ENCODE data around the gene EIF1AD. TPM values are rescaled to one million over a fixed set of nuclear protein-coding genes. Genes with fewer than 3 reads are reported as not detected.

The EIF1AD gene
- total and polyA plus RNA-seq, 3 donors from 2014 or later = 42.5 to 46.5 (median 43.2) TPM

- DNase-seq = peak; percentile 71
- no peaks in the 10 kb centered on the region for H3K36me3 ChIP-seq (ENCODE audit: low read depth, missing control alignments)
- TF ChIP-seq CTCF (IDR thresholded peaks at IDR 0.05) (no peak), POLR2A (IDR thresholded peaks at IDR 0.05) (no peak)
- H3K9me3 ChIP-seq = no peaks in the 10 kb centered on the region
- peak overlapping the region; percentile 90 to 93 for H3K4me3 ChIP-seq
- no peaks in the 10 kb centered on the region for H3K27me3 ChIP-seq
- intact Hi-C loops (cut with DNase I; ENCODE audit: low total_unique reads) = no loop called here
- peaks cover 16% of the 10 kb centered on the region for H3K4me1 ChIP-seq
- 0% methylated on average over 7 to 37 of the region's 40 CpGs for WGBS, 2 donors
- H3K27ac ChIP-seq = peak overlapping the region; percentile 92 to 98
Observed at GRCh38 chr11:66002648-66003225, 780 bp upstream of the EIF1AD start.

- Histone ChIP-seq H3K4me3 (no peak overlapping the region), H3K9me3 (no peaks in the 10 kb centered on the region), H3K4me1 (peaks cover 8% of the 10 kb centered on the region), H3K27me3 (no peaks in the 10 kb centered on the region), H3K27ac (no peak overlapping the region), H3K36me3 (ENCODE audit: low read depth, missing control alignments) (no peaks in the 10 kb centered on the region)
- intact Hi-C loops (cut with DNase I; ENCODE audit: low total_unique reads) = no loop called here
- no peak for TF ChIP-seq POLR2A (IDR thresholded peaks at IDR 0.05)
- no peak for TF ChIP-seq CTCF (IDR thresholded peaks at IDR 0.05)
- no peak for DNase-seq
- WGBS, 2 donors = 73 to 77% methylated on average over 2 of the region's 2 CpGs
Observed at GRCh38 chr11:65997286-65997685, 4.7 kb downstream of the EIF1AD start.

GRCh38 chr11:65992056-65992455 lies 9.9 kb downstream of the EIF1AD start:
- intact Hi-C loops (cut with DNase I; ENCODE audit: low total_unique reads) = no loop called here
- no peaks in the 10 kb centered on the region for H3K9me3 ChIP-seq

GRCh38 chr11:65988791-65989592 lies 13.0 kb downstream of the EIF1AD start:
- H3K9me3 ChIP-seq = no peaks in the 10 kb centered on the region
- DNase-seq = peak; percentile 96
- H3K4me3 ChIP-seq = no peak overlapping the region
- 32 to 39% methylated on average over 10 of the region's 10 CpGs for WGBS, 2 donors
- no peaks in the 10 kb centered on the region for H3K36me3 ChIP-seq (ENCODE audit: low read depth, missing control alignments)
- no peak for TF ChIP-seq POLR2A (IDR thresholded peaks at IDR 0.05)
- TF ChIP-seq CTCF (IDR thresholded peaks at IDR 0.05) = peak; percentile 86 to 97 (median 93)
- no peak overlapping the region for H3K27ac ChIP-seq
- intact Hi-C loops (cut with DNase I; ENCODE audit: low total_unique reads) = loop anchor here (10.0 kb wide), 1 partner anchor 104 kb away; the partner anchor contains the start of gene FIBP
- no peaks in the 10 kb centered on the region for H3K27me3 ChIP-seq
- H3K4me1 ChIP-seq = no peaks in the 10 kb centered on the region

More at GRCh38 chr11:65992056-65992455, 9.9 kb downstream of the EIF1AD start:
- no peak for TF ChIP-seq POLR2A (IDR thresholded peaks at IDR 0.05)
- TF ChIP-seq CTCF (IDR thresholded peaks at IDR 0.05) = no peak
- no peak for DNase-seq
- no peaks in the 10 kb centered on the region for H3K36me3 ChIP-seq (ENCODE audit: low read depth, missing control alignments)
- no peak overlapping the region for H3K27ac ChIP-seq
- no peaks in the 10 kb centered on the region for H3K27me3 ChIP-seq
- H3K4me3 ChIP-seq = no peak overlapping the region
- 59 to 63% methylated on average over 5 of the region's 5 CpGs for WGBS, 2 donors
- H3K4me1 ChIP-seq = no peaks in the 10 kb centered on the region
